ENCODE results near the gene PLXDC2.
"Not testable (repeated sequence)": the region's sequence is repeated elsewhere in the genome, so short reads cannot be mapped to it uniquely, and the experiment has no call there.

Gene PLXDC2

DNA sequence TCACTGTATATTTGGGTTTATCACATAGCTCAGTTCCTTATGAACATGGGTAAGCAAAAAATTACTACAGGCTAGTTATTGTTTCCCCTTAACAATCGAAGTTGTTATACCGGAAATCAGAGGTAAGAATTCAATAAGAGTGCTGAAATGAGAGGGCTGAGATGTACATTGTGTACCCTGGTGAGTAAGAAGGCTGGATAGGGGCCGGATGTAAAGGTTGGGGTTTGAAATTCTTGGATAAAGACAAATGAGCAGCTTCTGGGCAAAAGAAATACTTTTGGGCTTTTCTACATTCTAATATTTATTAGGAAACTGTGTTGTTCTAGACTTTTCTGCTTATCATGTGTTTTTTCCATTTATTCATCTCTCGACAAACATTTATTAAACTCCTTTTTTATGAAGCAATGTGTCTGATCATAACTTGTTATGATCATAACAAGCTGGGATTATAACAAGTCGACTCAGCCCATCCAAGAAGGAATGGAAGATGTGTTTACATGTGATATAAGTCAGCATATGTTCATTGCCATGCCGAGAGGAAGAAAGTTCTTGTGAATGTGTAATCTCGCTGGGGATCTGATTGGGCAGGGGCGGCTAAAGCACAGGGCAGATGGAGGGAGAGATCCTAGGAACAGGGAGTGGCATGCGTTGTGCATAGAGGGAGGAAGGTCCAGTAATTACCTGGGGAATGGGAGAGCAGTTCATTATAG is 155.3 kb downstream of the PLXDC2 start:
- in situ Hi-C loops (cut with HindIII; ENCODE audit: low sequenced_read_pairs) = no loop called here

DNA sequence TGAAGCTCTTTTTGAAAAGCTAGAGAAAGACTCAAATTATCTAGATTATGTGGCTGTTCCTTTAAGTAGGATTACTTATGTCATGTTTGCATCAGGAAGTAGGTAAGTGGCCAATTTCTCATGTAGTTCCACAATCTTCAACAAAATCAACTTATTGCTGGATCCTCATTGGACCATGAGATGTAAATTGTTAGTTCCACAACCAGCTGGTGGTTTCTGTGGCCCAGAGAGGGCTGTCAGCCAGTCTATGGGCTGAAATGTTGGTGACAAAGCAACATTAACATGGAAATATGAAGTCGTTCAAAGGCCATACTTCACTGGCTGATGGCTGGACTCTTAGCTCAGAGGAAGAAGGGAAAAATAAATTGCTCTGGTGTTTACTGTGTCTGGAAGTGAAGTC is 157.9 kb downstream of the PLXDC2 start:
- in situ Hi-C loops (cut with HindIII; ENCODE audit: low sequenced_read_pairs) = no loop called here

DNA sequence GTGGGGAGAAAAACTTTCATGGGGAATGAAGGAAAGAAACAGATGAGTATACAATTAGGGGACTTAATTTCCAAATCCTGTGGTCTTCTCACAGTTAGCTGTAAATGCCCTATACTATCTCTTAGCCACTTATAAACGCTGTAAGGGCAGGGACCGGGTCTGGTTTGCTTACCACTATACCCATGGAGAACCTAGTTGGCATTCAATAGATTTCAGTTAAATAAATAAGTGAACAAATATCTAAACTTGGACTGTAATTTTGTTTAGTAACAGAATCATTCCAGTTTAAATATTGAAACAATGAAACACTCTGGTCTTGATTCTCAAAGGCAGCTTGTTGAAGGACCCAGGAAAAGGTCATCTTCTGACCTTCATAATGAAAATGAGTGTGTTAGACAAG is 158.3 kb downstream of the PLXDC2 start:
- in situ Hi-C loops (cut with HindIII; ENCODE audit: low sequenced_read_pairs) = no loop called here

DNA sequence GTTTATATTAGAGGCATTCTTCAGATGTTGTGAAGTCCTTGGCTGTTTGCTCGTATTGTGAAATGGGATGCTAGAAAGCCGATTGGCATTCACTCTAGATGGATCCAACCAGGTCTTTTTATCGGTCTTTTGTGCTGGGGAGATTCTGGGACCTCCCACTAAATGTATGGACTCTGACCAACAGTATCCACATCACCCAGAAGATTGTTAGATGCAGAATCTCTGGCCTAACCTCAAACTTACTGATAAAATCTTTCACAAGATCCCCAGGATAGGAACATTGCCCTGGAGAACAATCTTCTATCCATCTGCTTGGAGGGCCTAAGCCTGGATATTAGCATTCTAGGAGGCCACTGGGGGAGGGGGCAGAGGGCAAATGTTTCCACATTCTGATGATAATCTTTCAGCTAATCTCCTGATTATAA is 160.9 kb downstream of the PLXDC2 start:
- in situ Hi-C loops (cut with HindIII; ENCODE audit: low sequenced_read_pairs) = no loop called here

GRCh38 chr10:19979628-19980027 is 163.4 kb downstream of the PLXDC2 start:
- in situ Hi-C loops (cut with HindIII; ENCODE audit: low sequenced_read_pairs) = no loop called here

- in situ Hi-C loops (cut with HindIII; ENCODE audit: low sequenced_read_pairs) = no loop called here
Measured at GRCh38 chr10:19983880-19984565, 167.8 kb downstream of the PLXDC2 start.

DNA sequence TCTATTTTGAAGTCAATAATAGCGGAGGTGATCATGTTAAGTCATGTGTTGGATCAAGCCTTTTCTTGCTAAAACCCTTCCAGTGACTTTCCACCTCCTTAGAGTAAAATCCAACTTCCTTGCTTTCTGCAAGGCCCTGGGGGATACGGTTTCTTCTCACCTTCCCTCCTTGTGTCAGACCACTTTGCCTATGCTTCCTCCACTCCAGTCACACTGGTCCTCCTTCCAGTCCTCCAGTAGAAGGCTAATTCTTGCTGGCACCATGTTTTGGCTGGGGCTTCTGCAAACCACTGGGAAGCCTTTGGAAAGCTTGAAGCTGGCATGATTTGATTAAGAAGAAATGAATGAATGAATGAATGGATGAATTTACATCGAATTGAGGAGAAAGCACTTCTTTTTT is 169.5 kb downstream of the PLXDC2 start:
- in situ Hi-C loops (cut with HindIII; ENCODE audit: low sequenced_read_pairs) = no loop called here

DNA sequence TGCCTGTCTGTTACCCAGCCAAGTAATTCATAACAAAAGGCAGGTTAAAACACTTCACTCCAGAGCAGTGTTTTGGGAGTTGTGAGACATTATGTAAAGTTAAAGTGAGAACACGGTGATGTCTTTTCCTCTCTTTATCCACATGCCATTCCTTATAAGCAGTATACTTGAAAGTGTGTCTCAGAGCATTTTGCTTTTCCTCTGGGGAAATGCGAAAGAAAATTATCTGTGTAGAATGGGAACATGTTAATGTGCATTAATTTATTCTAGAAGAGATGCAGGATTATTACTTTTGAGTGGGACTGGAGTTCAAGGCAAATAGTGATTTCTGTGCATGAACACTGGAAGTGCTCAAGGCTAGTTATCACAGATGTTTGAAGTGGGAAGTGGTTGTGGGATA is 170.4 kb downstream of the PLXDC2 start:
- in situ Hi-C loops (cut with HindIII; ENCODE audit: low sequenced_read_pairs) = no loop called here

DNA sequence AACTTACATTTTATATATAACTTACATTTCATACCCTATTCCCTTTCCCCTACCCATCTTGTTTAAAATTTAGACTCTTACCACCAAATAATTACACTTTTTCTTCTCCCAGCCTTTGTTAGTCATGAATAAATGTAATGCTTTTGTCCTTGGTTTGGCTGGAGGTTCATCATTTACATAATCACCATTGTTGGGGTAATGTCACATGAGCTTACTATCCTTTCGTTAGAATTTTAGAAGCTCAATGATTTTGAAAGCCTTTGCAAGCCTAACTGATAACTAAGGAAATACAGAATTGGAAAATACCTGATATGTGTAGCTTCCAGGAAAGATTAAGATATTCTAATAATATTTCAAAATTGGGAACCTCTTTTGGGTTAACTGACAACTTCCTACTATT is 171.7 kb downstream of the PLXDC2 start:
- in situ Hi-C loops (cut with HindIII; ENCODE audit: low sequenced_read_pairs) = no loop called here

DNA sequence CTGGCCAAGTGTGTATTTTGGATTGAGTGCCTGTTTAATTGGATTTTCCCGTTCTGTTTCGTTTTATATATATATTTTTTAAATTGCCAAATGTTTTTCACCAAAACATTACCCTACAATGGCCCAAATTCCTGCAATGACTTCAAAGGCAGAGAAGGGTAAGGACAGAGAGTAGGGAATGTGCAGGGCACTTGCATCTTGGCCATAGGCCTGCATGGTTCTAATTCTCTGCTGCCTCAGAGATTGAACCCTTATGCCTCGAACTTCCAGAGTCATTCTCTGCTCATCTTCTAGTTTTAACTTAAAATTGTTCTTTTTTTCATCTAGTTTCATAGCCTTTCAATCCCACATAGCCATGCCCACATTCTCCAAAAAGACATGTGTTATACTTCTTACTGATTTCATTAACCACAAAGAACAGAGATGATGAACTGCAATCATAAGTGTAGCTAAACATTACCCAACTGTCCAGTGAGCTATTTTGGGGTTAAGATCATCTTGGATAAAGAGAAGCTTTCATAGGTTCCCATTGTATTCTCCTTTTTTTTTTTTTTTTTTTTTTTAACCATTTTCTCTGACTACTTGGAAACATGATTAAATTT is 177.6 kb downstream of the PLXDC2 start:
- in situ Hi-C loops (cut with HindIII; ENCODE audit: low sequenced_read_pairs) = no loop called here

- in situ Hi-C loops (cut with HindIII; ENCODE audit: low sequenced_read_pairs) = no loop called here
Measured at GRCh38 chr10:19998482-19998881, 182.2 kb downstream of the PLXDC2 start.

GRCh38 chr10:19999431-19999830 is 183.2 kb downstream of the PLXDC2 start:
- in situ Hi-C loops (cut with HindIII; ENCODE audit: low sequenced_read_pairs) = no loop called here

GRCh38 chr10:20002026-20002425 is 185.8 kb downstream of the PLXDC2 start:
- in situ Hi-C loops (cut with HindIII; ENCODE audit: low sequenced_read_pairs) = not testable (repeated sequence)

- in situ Hi-C loops (cut with HindIII; ENCODE audit: low sequenced_read_pairs) = no loop called here
Measured at GRCh38 chr10:20002657-20003056, 186.4 kb downstream of the PLXDC2 start.

GRCh38 chr10:20004087-20004523 is 187.9 kb downstream of the PLXDC2 start:
- in situ Hi-C loops (cut with HindIII; ENCODE audit: low sequenced_read_pairs) = no loop called here

GRCh38 chr10:20005638-20006037 is 189.4 kb downstream of the PLXDC2 start:
- in situ Hi-C loops (cut with HindIII; ENCODE audit: low sequenced_read_pairs) = no loop called here

GRCh38 chr10:20006169-20006870 is 190.1 kb downstream of the PLXDC2 start:
- in situ Hi-C loops (cut with HindIII; ENCODE audit: low sequenced_read_pairs) = no loop called here

GRCh38 chr10:20007426-20007825 is 191.2 kb downstream of the PLXDC2 start:
- in situ Hi-C loops (cut with HindIII; ENCODE audit: low sequenced_read_pairs) = no loop called here

DNA sequence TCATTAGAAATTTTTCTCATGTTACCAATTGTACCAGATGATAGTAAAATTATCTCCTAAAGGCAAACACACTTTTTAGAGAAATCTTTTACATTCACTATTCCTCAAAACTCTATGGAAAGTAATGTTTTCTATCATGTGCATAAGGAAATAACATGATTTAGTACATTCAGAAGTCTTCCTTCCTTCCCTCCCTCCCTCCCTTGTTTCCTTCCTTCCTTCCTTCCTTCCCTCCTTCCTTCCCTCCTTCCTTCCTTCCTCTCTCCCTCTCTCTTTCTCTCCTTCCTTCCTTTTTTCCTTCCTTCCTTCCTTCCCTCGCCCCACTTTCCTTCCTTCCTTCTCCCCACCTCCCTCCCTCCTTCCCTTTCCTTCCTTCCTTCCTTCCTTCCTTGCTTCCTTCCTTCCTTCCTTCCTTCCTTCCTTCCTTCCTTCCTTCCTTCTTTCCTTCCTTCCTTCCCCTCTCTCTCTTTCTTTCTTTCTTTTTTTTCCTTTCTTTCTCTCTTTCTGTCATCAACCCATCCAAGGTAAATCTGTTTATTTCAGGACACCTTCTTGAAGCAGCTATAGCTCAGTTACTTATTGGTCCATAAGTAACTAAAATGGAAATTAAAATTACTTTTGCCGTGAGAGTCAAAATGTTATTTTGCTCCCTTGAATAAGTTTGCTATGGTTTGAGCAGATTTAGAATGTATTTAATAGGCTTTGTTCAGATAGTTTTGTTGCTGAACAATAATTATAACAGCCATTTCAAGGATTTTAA is 197.9 kb downstream of the PLXDC2 start:
- in situ Hi-C loops (cut with HindIII; ENCODE audit: low sequenced_read_pairs) = no loop called here

- in situ Hi-C loops (cut with HindIII; ENCODE audit: low sequenced_read_pairs) = no loop called here
Measured at GRCh38 chr10:20017961-20018360, 201.7 kb downstream of the PLXDC2 start.

DNA sequence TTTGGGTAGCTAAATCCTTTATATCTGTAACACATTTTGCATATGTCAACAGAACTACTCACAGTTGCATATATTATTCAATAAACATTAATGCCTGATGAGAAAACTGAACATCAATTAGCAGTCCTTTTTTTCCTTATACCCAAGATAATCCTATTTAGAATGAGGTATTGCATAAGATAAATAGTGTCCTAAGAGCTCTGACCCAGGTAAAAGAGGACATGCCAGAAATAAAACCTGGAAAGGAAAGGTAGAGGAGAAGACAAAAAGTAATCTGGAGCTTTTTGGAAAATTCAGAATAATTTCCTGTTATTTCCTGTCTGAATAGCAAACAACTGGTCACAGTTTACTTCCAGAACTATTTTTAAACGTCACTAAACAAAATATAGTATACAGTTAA is 204.4 kb downstream of the PLXDC2 start:
- in situ Hi-C loops (cut with HindIII; ENCODE audit: low sequenced_read_pairs) = no loop called here
